GM23338 (cell line): ENCODE data around the gene PDE4D.

Experiments
- CREB1 ChIP-seq: fragments of 250-450 bp; sonication (Bioruptor Pico); IDR thresholded peaks from 2 replicates; pipeline ENCODE4 v1.5.0; 2020; ENCODE audit warnings: low read depth, mild to moderate bottlenecking, moderate library complexity
- CTCF ChIP-seq, 2 experiments: fragments of 200-600 bp in 1 of 2; sonication (generic) in 1 of 2; conservative IDR thresholded peaks; 2 replicates each; pipeline versions ENCODE4 v1.5.1 to v1.6.1; 2016 to 2017; ENCODE audit warnings: antibody characterized with exemption in 2 of 2, low read depth in 2 of 2, mild to moderate bottlenecking in 2 of 2, moderate library complexity in 1 of 2
- ETS1 ChIP-seq: IDR thresholded peaks from 2 replicates; pipeline ENCODE4 v1.6.1; 2016; ENCODE audit warnings: antibody characterized with exemption
- EZH2 ChIP-seq: fragments of 200-600 bp; sonication (generic); IDR thresholded peaks from one replicate; pipeline ENCODE4 v1.8.0; 2017; ENCODE audit warnings: antibody characterized with exemption, mild to moderate bottlenecking, low read depth; ENCODE audit not compliant: unreplicated experiment
- EZH2phosphoT487 ChIP-seq: fragments of 200-600 bp; sonication (generic); IDR thresholded peaks from one replicate; pipeline ENCODE4 v1.8.1; 2018; ENCODE audit warnings: antibody characterized with exemption; ENCODE audit not compliant: unreplicated experiment
- JUNB ChIP-seq: IDR thresholded peaks from one replicate; pipeline ENCODE4 v1.6.1; 2016; ENCODE audit warnings: antibody characterized with exemption; ENCODE audit not compliant: unreplicated experiment
- POLR2AphosphoS5 ChIP-seq: IDR thresholded peaks from 2 replicates; pipeline ENCODE4 v1.6.1; 2016; ENCODE audit warnings: antibody characterized with exemption, low read depth
- REST ChIP-seq: IDR thresholded peaks from one replicate; pipeline ENCODE4 v1.6.1; 2018; ENCODE audit warnings: antibody characterized with exemption; ENCODE audit not compliant: unreplicated experiment
- ZNF114 ChIP-seq: fragments of 250-450 bp; sonication (Bioruptor Pico); IDR thresholded peaks from 2 replicates; pipeline ENCODE4 v1.5.0; 2020; ENCODE audit warnings: mild to moderate bottlenecking, moderate library complexity

GRCh38 chr5:59600998-59601397 is 292.5 kb downstream of the PDE4D start:
- TF ChIP-seq CTCF (conservative IDR thresholded peaks at IDR 0.05; ENCODE audit: low read depth in 2 of 2) (no peak), EZH2 (no peak), POLR2AphosphoS5 (no peak), ZNF114 (CRISPR knock-in tag) (no peak), CREB1 (CRISPR knock-in tag) (no peak), JUNB (no peak), EZH2phosphoT487 (no peak), ETS1 (no peak), REST (no peak)
